Ectodermal cell (in vitro differentiated cells): Measurements from ENCODE around the gene BCDIN3D.

Experiments used
- H3K27ac ChIP-seq: 2 replicates; pipeline ENCODE4 v1.7.0; 2013; ENCODE audit warnings: mild to moderate bottlenecking, low read depth, low read length; ENCODE audit not compliant: insufficient read depth, poor library complexity, severe bottlenecking
- H3K27me3 ChIP-seq: 2 replicates; pipeline ENCODE4 v1.7.0; 2013; ENCODE audit warnings: mild to moderate bottlenecking, low read length; ENCODE audit not compliant: insufficient read depth, control insufficient read depth, poor library complexity, severe bottlenecking
- H3K36me3 ChIP-seq: one replicate; pipeline ENCODE4 v1.7.0; 2013; ENCODE audit warnings: low read length; ENCODE audit not compliant: control insufficient read depth, insufficient read depth
- H3K4me1 ChIP-seq: one replicate; pipeline ENCODE4 v1.7.0; 2013; ENCODE audit warnings: low read length; ENCODE audit not compliant: control insufficient read depth, insufficient read depth
- H3K4me3 ChIP-seq: 2 replicates; pipeline ENCODE4 v1.7.0; 2013; ENCODE audit warnings: low read depth, low read length, control low read depth; ENCODE audit not compliant: insufficient read depth
- H3K9me3 ChIP-seq: 2 replicates; pipeline ENCODE4 v1.7.0; 2013; ENCODE audit warnings: mild to moderate bottlenecking, low read length, moderate library complexity; ENCODE audit not compliant: control insufficient read depth
- WGBS, 2 experiments: methylation state at CpG; one replicate each; pipeline ENCODE4 v1.1.7; 2013; ENCODE audit warnings: missing lambda C conversion rate in 2 of 2; 5-methylcytosine and 5-hydroxymethylcytosine counted together

The BCDIN3D gene

GRCh38 chr12:49798248-49798647 lies 44.7 kb downstream of the BCDIN3D start:
- no peaks in the 10 kb centered on the region for H3K27me3 ChIP-seq
- no peaks in the 10 kb centered on the region for H3K4me1 ChIP-seq
- H3K4me3 ChIP-seq: no peak overlapping the region
- no peaks in the 10 kb centered on the region for H3K9me3 ChIP-seq
- 94 to 96% methylated on average over 7 of the region's 7 CpGs for WGBS, 2 experiments
- H3K27ac ChIP-seq: no peak overlapping the region
- H3K36me3 ChIP-seq: peaks cover 6% of the 10 kb centered on the region

DNA sequence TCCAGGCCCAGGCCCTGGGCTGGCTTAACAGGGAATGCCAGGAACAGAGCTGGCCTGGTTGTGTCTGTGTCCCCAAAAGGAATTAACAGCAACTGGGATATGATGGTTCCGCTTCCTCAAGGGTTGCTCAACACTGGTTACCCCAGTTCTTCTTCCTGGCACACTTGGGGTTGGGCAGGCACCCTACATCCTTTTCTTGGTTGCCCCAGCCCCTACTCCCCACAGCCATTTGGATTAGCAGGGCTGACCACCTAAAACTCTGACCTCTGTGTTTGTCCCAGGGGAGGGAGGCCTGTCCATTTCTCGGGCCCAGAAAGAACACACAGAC lies 45.5 kb downstream of the BCDIN3D start:
- Histone ChIP-seq H3K4me1 (no peaks in the 10 kb centered on the region), H3K27ac (no peak overlapping the region), H3K9me3 (no peaks in the 10 kb centered on the region), H3K36me3 (peaks cover 6% of the 10 kb centered on the region), H3K27me3 (no peaks in the 10 kb centered on the region), H3K4me3 (no peak overlapping the region)
- 88 to 96% methylated on average over 2 of the region's 2 CpGs for WGBS, 2 experiments

GRCh38 chr12:49796606-49797448 lies 46.1 kb downstream of the BCDIN3D start:
- Histone ChIP-seq H3K4me3 (no peak overlapping the region), H3K9me3 (no peaks in the 10 kb centered on the region), H3K36me3 (peaks cover 6% of the 10 kb centered on the region), H3K4me1 (no peaks in the 10 kb centered on the region), H3K27me3 (no peaks in the 10 kb centered on the region), H3K27ac (no peak overlapping the region)
- 94 to 95% methylated on average over 17 of the region's 17 CpGs for WGBS, 2 experiments

DNA sequence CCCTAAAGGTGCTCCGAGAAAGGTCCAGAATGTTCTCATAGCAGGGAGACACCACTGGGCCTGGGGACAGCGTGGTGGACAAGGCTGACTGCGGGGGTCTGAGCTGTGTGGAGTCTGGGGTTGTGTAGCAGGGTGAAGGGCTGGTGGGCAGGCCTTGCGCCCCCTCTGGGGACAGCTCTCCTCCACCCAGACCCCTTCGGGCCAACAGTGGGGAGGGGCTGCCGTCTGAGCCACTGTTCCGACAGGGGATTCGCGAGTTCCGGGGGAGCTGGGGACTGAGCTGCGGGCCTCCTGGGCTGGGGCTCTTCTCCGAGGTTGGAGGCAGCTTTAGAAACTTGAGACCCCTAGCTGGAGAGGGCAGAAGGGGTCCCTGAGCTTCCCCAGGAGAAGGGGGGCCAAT lies 46.8 kb downstream of the BCDIN3D start:
- H3K36me3 ChIP-seq: peaks cover 6% of the 10 kb centered on the region
- H3K4me1 ChIP-seq: no peaks in the 10 kb centered on the region
- no peak overlapping the region for H3K27ac ChIP-seq
- H3K4me3 ChIP-seq: no peak overlapping the region
- no peaks in the 10 kb centered on the region for H3K27me3 ChIP-seq
- no peaks in the 10 kb centered on the region for H3K9me3 ChIP-seq
- WGBS, 2 experiments: 95 to 97% methylated on average over 12 of the region's 12 CpGs

DNA sequence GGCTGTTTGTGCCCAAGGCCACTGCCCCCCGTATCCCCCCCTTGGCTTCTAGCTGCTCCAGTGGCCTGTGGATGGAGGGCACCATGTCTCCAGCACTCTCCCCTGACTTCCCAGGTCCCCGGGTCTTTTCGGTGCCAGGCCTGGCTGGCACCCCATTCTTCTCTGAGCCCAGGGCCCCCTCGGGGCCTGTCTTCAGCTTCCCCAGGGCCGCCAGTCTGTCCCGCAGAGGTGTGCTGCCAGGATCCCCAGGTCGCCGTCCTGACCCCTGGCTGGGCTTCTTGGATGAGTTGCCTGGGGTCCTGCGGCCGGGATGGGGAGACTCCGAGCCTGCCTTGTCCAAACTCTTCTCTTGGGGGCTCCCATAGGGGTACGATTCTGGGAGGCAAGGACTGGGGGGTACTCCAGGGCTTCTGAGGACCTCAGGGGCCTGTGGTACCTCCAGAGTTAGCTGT lies 47.2 kb downstream of the BCDIN3D start:
- WGBS, 2 experiments: 95% methylated on average over 12 of the region's 12 CpGs
- Histone ChIP-seq H3K4me3 (no peak overlapping the region), H3K27ac (no peak overlapping the region), H3K4me1 (no peaks in the 10 kb centered on the region), H3K9me3 (no peaks in the 10 kb centered on the region), H3K27me3 (no peaks in the 10 kb centered on the region), H3K36me3 (peaks cover 6% of the 10 kb centered on the region)

- H3K36me3 ChIP-seq: peaks cover 6% of the 10 kb centered on the region
- no peak overlapping the region for H3K4me3 ChIP-seq
Observed at GRCh38 chr12:49794811-49795653, 47.9 kb downstream of the BCDIN3D start.

GRCh38 chr12:49794021-49794420 lies 48.9 kb downstream of the BCDIN3D start:
- WGBS, 2 experiments: 97% methylated on average over 5 of the region's 5 CpGs
- no peak overlapping the region for H3K4me3 ChIP-seq
- H3K27ac ChIP-seq: no peak overlapping the region
- no peaks in the 10 kb centered on the region for H3K9me3 ChIP-seq
- no peaks in the 10 kb centered on the region for H3K27me3 ChIP-seq
- no peaks in the 10 kb centered on the region for H3K4me1 ChIP-seq
- peaks cover 6% of the 10 kb centered on the region for H3K36me3 ChIP-seq

More at GRCh38 chr12:49794811-49795653, 47.9 kb downstream of the BCDIN3D start:
- no peak overlapping the region for H3K27ac ChIP-seq
- 95 to 96% methylated on average over 32 of the region's 32 CpGs for WGBS, 2 experiments
- no peaks in the 10 kb centered on the region for H3K27me3 ChIP-seq
- no peaks in the 10 kb centered on the region for H3K9me3 ChIP-seq
- H3K4me1 ChIP-seq: no peaks in the 10 kb centered on the region

- 93 to 95% methylated on average over 9 of the region's 9 CpGs for WGBS, 2 experiments
- no peak overlapping the region for H3K27ac ChIP-seq
- H3K36me3 ChIP-seq: peaks cover 6% of the 10 kb centered on the region
- no peaks in the 10 kb centered on the region for H3K9me3 ChIP-seq
- no peaks in the 10 kb centered on the region for H3K4me1 ChIP-seq
- H3K4me3 ChIP-seq: no peak overlapping the region
- H3K27me3 ChIP-seq: no peaks in the 10 kb centered on the region
Observed at GRCh38 chr12:49793620-49794019, 49.3 kb downstream of the BCDIN3D start.

GRCh38 chr12:49792976-49793580 lies 49.8 kb downstream of the BCDIN3D start:
- Histone ChIP-seq H3K27me3 (no peaks in the 10 kb centered on the region), H3K27ac (no peak overlapping the region), H3K4me3 (no peak overlapping the region), H3K9me3 (no peaks in the 10 kb centered on the region), H3K36me3 (peaks cover 6% of the 10 kb centered on the region), H3K4me1 (no peaks in the 10 kb centered on the region)
- WGBS, 2 experiments: 90 to 91% methylated on average over 9 to 10 of the region's 11 CpGs
